Mucosa of descending colon (tissue), 3 donors: ENCODE data around the gene DDC. TPM values are rescaled to one million over a fixed set of nuclear protein-coding genes. Genes with fewer than 3 reads are reported as not detected.

Source experiments
- ATAC-seq: fragments of 200-7000 bp; cut with Tn5 transposase; one replicate; pipeline ENCODE4 v1.9.1; 2020; ENCODE audit warnings: mild to moderate bottlenecking, moderate library complexity
- DNase-seq, 3 donors: peaks; one replicate each; pipeline ENCODE4 v3.0.0-alpha.2; 2020
- H3K36me3 ChIP-seq: fragments of 200-600 bp; one replicate; pipeline ENCODE4 v1.8.0; 2021; ENCODE audit warnings: low read depth, mild to moderate bottlenecking
- H3K4me1 ChIP-seq: fragments of 200-600 bp; one replicate; pipeline ENCODE4 v1.8.0; 2021; ENCODE audit warnings: low read depth, mild to moderate bottlenecking
- H3K4me3 ChIP-seq: fragments of 200-600 bp; one replicate; pipeline ENCODE4 v1.8.0; 2021; ENCODE audit warnings: mild to moderate bottlenecking
- H3K9me3 ChIP-seq: fragments of 200-600 bp; one replicate; pipeline ENCODE4 v1.8.0; 2021; ENCODE audit warnings: mild to moderate bottlenecking
- CTCF ChIP-seq: fragments of 200-600 bp; IDR thresholded peaks from one replicate; pipeline ENCODE4 v1.8.0; 2022; ENCODE audit warnings: antibody characterized with exemption, mild to moderate bottlenecking
- intact Hi-C, 2 donors: fragments of 100-400 bp; cut with DNase I in 1 of 2; cut with micrococcal nuclease in 1 of 2; formaldehyde crosslinking; loops; one replicate each; pipeline versions ENCODE4 v1.11.0 to v1.11.1; 2022; cut with DNase I, micrococcal nuclease
- total RNA-seq, 3 donors: library from RNA; stranded (reverse); fragmentation: NEBNext Ultra II Directional in 2 of 3; extraction: Animal tissue kit (Norgen Biotek cat#: 25700) in 2 of 3; gene quantifications; one replicate each; pipeline versions ENCODE4 v1.2.1 to v1.2.4, GENCODE V29; 2021 to 2023
- donor health status: DM: no; HTN: no; CAD: no; lungs with moderate emphysema.
- donor health status: DM: no; HTN: no; CAD: no.
- donor health status: DM: no; HTN: yes; CAD: no.

The DDC gene
- total RNA-seq, 3 donors from 2014 or later = 29.6 to 94.5 (median 74.4) TPM

GRCh38 chr7:50470250-50471163 lies 94.7 kb downstream of the DDC start:
- no peaks in the 10 kb centered on the region for H3K9me3 ChIP-seq
- intact Hi-C loops = loop anchor here in 1 of 2 donors (10.0 kb wide), 1 partner anchor 204 kb away; no protein-coding TSS in a partner anchor
- ATAC-seq (no peak), DNase-seq (no peak)
- no peak overlapping the region for H3K4me3 ChIP-seq
- no peaks in the 10 kb centered on the region for H3K36me3 ChIP-seq
- H3K4me1 ChIP-seq = peaks cover 4% of the 10 kb centered on the region
- TF ChIP-seq CTCF = no peak

GRCh38 chr7:50469181-50469580 lies 96.0 kb downstream of the DDC start:
- no peaks in the 10 kb centered on the region for H3K9me3 ChIP-seq
- no peak for TF ChIP-seq CTCF
- DNase-seq = no peak
- no peak overlapping the region for H3K4me3 ChIP-seq
- peaks cover 4% of the 10 kb centered on the region for H3K4me1 ChIP-seq
- no peaks in the 10 kb centered on the region for H3K36me3 ChIP-seq
- no peak for ATAC-seq
- intact Hi-C loops = loop anchor here (5.0 kb wide), 2 partner anchors 208 to 688 kb away; no protein-coding TSS in a partner anchor

- Histone ChIP-seq H3K9me3 (no peaks in the 10 kb centered on the region), H3K4me1 (peaks cover 4% of the 10 kb centered on the region), H3K4me3 (no peak overlapping the region), H3K36me3 (no peaks in the 10 kb centered on the region)
- peak; percentile 76 to 87 (median 86) for DNase-seq
- intact Hi-C loops = loop anchor here (5.0 kb wide), 2 partner anchors 209 to 689 kb away; no protein-coding TSS in a partner anchor
- TF ChIP-seq CTCF = peak; percentile 85
- ATAC-seq = peak; percentile 95
Observed at GRCh38 chr7:50467817-50468610, 97.2 kb downstream of the DDC start.

- H3K4me1 ChIP-seq = peaks cover 4% of the 10 kb centered on the region
- H3K9me3 ChIP-seq = no peaks in the 10 kb centered on the region
- no peak for ATAC-seq
- no peak overlapping the region for H3K4me3 ChIP-seq
- no peaks in the 10 kb centered on the region for H3K36me3 ChIP-seq
- intact Hi-C loops = loop anchor here (5.0 kb wide), 2 partner anchors 210 to 690 kb away; no protein-coding TSS in a partner anchor
- no peak for DNase-seq
- TF ChIP-seq CTCF = no peak
Observed at GRCh38 chr7:50466815-50467585, 98.2 kb downstream of the DDC start.

- H3K4me1 ChIP-seq = peaks cover 4% of the 10 kb centered on the region
- H3K36me3 ChIP-seq = no peaks in the 10 kb centered on the region
- intact Hi-C loops = no loop called here
- TF ChIP-seq CTCF = no peak
- DNase-seq = no peak
- H3K4me3 ChIP-seq = no peak overlapping the region
- H3K9me3 ChIP-seq = no peaks in the 10 kb centered on the region
- ATAC-seq = no peak
Observed at GRCh38 chr7:50463035-50463434, 102.2 kb downstream of the DDC start.
